ENCODE results near the gene KRTAP9-8. TPM values are rescaled to one million over a fixed set of nuclear protein-coding genes. Genes with fewer than 3 reads are reported as not detected.
"Not testable (repeated sequence)": the region's sequence is repeated elsewhere in the genome, so short reads cannot be mapped to it uniquely, and the experiment has no call there.

Gene KRTAP9-8
- total RNA-seq, 1 donor from 2014 or later, result not detected

- not testable (repeated sequence) for DNase-seq (ENCODE audit: extremely low read depth, low read depth, low spot score)
Measured at GRCh38 chr17:41255381-41256290, 17.8 kb downstream of the KRTAP9-8 start, which contains the start of gene KRTAP9-9. KRTAP9-9 (plus strand) TSS chr17:41255384.

DNA sequence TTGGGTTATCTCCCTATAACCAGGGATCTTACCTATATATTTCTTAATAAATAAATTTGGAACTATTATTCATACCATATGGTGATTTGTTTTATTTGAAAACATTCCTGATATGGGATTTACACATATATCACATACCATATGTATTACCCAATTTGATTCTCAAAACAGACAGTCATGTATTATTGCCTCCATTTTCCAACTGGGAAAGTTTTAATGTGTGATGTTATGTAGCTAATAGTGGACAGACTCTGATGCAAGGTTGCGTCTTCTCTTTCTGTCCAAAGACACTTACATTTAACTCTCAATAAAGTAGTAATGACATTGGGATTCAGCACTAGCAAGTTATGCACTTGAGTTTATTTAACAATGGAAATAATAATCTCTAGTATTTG, 18.5 kb downstream of the KRTAP9-8 start:
- DNase-seq (ENCODE audit: extremely low read depth, low read depth, low spot score), result no peak

DNA sequence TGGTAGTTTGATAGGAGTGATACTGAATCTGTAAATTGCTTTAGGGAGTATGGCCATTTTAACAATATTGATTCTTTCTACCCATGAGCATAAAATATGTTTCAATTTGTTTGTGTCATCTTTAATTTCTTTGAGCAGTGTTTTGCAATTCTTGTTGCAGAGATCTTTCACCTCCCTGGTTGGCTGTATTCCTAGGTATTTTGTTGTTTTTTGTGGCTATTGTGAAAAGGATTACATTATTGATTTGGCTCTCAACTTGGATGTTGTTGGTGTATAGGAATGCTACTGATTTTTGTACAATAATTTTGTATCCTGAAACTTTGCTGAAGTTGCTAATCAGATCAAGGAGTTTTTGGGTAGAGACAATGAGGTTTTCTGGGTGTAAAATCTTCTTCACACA, 20.6 kb downstream of the KRTAP9-8 start:
- DNase-seq (ENCODE audit: extremely low read depth, low read depth, low spot score), result no peak

DNA sequence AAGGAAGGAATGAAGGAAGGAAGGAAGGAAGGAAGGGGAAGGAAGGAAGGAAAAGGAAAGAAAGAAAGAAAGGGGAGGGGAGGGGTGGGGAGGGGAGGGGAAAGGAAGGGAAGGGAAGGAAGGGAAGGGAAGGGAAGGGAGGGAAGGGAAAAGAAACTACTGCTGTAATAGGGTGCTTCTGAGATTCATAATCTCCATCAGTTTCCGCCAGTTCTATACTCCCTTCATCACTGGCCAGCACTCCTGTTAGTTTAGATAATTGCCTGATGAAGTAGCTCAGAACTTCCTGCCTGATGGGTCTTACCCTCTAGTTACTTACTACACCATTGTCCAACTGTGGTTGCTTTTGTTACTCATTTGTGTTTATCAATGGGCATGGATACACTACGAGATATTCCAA, 25.4 kb downstream of the KRTAP9-8 start:
- no peak for DNase-seq (ENCODE audit: extremely low read depth, low read depth, low spot score)

GRCh38 chr17:41264599-41264998, 26.8 kb downstream of the KRTAP9-8 start:
- no peak for DNase-seq (ENCODE audit: extremely low read depth, low read depth, low spot score)

DNA sequence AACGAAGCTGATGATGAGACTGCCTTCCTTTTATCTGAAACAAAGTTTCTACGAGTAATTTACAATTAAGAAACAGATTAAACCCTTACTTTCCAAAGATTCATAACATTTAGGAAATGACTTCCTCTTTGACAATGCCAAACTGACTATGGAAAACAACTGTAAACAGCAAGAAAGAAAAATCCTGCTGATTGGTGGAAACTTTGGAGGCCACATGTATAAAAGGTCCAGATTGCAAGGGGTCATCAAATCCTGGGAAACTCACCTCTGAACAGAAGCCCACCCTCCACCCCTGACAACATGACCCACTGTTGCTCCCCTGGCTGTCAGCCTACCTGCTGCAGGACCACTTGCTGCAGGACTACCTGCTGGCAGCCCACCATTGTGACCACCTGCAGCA, 27.3 kb downstream of the KRTAP9-8 start, which contains the start of gene KRTAP9-6:
Gene KRTAP9-6, plus strand, starts transcription at position 301 of the 400 bp plus-strand sequence. Its CDS starts 0 bp downstream, at position 301.
- no peak for DNase-seq (ENCODE audit: extremely low read depth, low read depth, low spot score)

DNA sequence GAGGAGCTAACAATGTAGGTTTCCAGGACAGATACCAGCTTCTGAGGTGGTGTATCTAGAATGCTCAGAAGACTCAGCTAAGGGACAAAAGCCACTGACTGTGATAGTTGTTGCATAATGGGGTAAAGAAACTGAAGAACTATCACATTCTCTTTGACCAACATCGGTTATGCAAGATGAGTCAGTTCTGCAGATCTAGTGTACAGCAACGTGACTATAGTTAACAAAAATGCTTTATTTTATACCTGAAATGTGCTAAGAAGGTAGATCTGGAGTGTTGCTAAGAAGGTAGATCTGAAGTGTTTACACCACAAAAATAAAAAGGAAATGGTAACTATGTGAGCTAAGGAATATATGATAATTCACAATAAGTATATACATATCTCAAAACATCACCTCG, 29.9 kb downstream of the KRTAP9-8 start:
- no peak for DNase-seq (ENCODE audit: extremely low read depth, low read depth, low spot score)

DNA sequence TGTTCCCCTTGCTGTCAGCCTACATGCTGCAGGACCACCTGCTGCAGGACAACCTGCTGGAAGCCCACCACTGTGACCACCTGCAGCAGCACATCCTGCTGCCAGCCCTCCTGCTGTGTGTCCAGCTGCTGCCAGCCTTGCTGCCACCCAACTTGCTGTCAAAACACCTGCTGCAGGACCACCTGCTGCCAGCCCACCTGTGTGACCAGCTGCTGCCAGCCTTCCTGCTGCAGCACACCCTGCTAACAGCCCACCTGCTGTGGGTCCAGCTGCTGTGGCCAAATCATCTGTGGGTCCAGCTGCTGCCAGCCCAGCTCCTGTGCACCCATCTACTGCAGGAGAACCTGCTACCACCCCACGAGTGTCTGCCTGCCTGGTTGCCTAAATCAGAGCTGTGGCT, 33.5 kb downstream of the KRTAP9-8 start:
- not testable (repeated sequence) for DNase-seq (ENCODE audit: extremely low read depth, low read depth, low spot score)

GRCh38 chr17:41271858-41272257, 34.1 kb downstream of the KRTAP9-8 start:
- DNase-seq (ENCODE audit: extremely low read depth, low read depth, low spot score), result no peak

- DNase-seq (ENCODE audit: extremely low read depth, low read depth, low spot score), result not testable (repeated sequence)
Measured at GRCh38 chr17:41275648-41276190, 37.9 kb downstream of the KRTAP9-8 start, which contains the start of gene KRTAP9-7. KRTAP9-7 (plus strand) TSS chr17:41275698; CDS start chr17:41275698, 0 bp downstream.

- no peak for DNase-seq (ENCODE audit: extremely low read depth, low read depth, low spot score)
Measured at GRCh38 chr17:41278176-41278955, 40.6 kb downstream of the KRTAP9-8 start.

DNA sequence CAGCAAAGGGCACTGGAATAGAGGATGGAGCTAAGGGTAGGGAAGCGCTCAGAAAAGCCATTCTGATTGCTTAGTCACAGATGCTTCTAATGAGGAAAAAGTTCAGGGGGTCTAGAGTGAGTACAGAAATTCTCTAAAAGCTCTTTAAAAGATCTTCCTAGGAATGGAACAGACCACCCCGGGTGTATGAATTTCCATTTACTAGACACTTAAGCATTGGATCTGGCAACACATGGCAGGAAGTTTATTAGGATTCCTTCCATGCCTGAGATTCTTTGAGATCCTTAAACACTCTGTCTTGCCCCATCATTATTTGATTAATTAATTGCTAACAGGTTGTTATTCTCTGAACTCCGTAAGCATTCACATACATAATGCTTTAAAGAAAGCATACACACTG, 46.2 kb downstream of the KRTAP9-8 start:
- DNase-seq (ENCODE audit: extremely low read depth, low read depth, low spot score), result no peak

DNA sequence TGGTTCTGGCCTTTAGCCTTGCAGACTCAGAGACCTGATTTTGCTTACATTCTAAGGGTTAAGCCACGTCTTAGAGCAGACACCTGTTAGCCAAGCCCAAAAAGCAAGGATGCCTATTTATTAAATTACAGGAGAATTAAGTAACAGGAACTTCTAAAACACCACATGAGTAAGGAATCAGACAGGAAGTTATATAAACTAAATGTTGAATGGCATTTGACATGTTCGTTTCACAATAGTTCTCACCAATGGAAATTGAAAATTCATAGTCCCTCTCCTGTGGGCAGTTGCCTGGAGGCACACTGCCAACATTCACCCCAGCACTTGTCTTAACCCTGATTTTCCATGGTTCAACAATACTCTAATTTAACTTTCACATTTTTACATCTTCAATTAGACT, 46.7 kb downstream of the KRTAP9-8 start:
- DNase-seq (ENCODE audit: extremely low read depth, low read depth, low spot score), result no peak

DNA sequence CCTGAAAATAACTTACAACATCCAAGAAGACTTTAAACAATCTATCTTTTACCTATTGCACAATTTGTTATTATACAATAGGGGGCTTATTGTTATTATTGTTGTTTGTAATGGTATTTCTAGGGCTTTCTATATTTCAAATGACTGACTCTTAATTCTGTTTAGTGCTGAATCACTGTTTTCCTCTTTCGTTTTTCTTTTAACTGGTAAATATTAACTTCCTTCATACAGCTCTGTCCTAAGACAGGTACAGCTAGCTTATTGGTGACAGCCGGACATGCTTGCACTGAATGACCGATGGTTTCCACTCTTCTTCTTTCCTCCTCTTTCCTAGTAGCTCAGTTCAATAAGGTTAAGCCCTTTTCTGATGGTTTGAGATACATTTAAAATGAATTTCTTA, 49.3 kb downstream of the KRTAP9-8 start:
- DNase-seq (ENCODE audit: extremely low read depth, low read depth, low spot score), result no peak

Other genes with a start within 250 kb of the KRTAP9-8 start
- gene KRTAP3-3, start 243.8 kb upstream of the KRTAP9-8 start, total RNA-seq, result not detected in 2 replicates
- not detected in 2 replicates for gene KRTAP3-2, start 238.1 kb upstream of the KRTAP9-8 start, total RNA-seq
- not detected in 2 replicates for gene KRTAP3-1, start 228.9 kb upstream of the KRTAP9-8 start, total RNA-seq
- 0.29 and 0.82 TPM in 2 replicates for gene KRTAP1-5, start 210.8 kb upstream of the KRTAP9-8 start, total RNA-seq
- not detected in 2 replicates for gene KRTAP1-4, start 207.8 kb upstream of the KRTAP9-8 start, total RNA-seq
- not detected in 2 replicates for gene KRTAP1-3, start 203.1 kb upstream of the KRTAP9-8 start, total RNA-seq
- not detected in 2 replicates for gene KRTAP1-1, start 196.5 kb upstream of the KRTAP9-8 start, total RNA-seq
- not detected in 2 replicates for gene KRTAP2-1, start 190.7 kb upstream of the KRTAP9-8 start, total RNA-seq
- gene KRTAP2-2, start 182.8 kb upstream of the KRTAP9-8 start, total RNA-seq, result not detected in 2 replicates
- gene KRTAP2-3, start 177.9 kb upstream of the KRTAP9-8 start, total RNA-seq, result 1.8 and 5.4 TPM in 2 replicates
- not detected in 2 replicates for gene KRTAP2-4, start 172.1 kb upstream of the KRTAP9-8 start, total RNA-seq
- gene KRTAP4-7, start 153.8 kb upstream of the KRTAP9-8 start, total RNA-seq, result not detected in 2 replicates
- gene KRTAP4-8, start 139.9 kb upstream of the KRTAP9-8 start, total RNA-seq, result not detected in 2 replicates
- gene KRTAP4-16, start 135.8 kb upstream of the KRTAP9-8 start, total RNA-seq, result not detected in 2 replicates
- not detected in 2 replicates for gene KRTAP4-9, start 132.6 kb upstream of the KRTAP9-8 start, total RNA-seq
- not detected in 2 replicates for gene KRTAP4-11, start 119.6 kb upstream of the KRTAP9-8 start, total RNA-seq
- not detected in 2 replicates for gene KRTAP4-12, start 113.8 kb upstream of the KRTAP9-8 start, total RNA-seq
- not detected in 2 replicates for gene KRTAP4-6, start 97.5 kb upstream of the KRTAP9-8 start, total RNA-seq
- not detected in 2 replicates for gene KRTAP4-5, start 88.2 kb upstream of the KRTAP9-8 start, total RNA-seq
- not detected in 2 replicates for gene KRTAP4-4, start 77.3 kb upstream of the KRTAP9-8 start, total RNA-seq
- gene KRTAP4-3, start 69.8 kb upstream of the KRTAP9-8 start, total RNA-seq, result not detected in 2 replicates
- not detected in 2 replicates for gene KRTAP4-2, start 59.8 kb upstream of the KRTAP9-8 start, total RNA-seq
- gene KRTAP4-1, start 53.1 kb upstream of the KRTAP9-8 start, total RNA-seq, result not detected in 2 replicates
- gene KRTAP9-1, start 48.1 kb upstream of the KRTAP9-8 start, total RNA-seq, result not detected in 2 replicates
- gene KRTAP9-2, start 11.4 kb upstream of the KRTAP9-8 start, total RNA-seq, result not detected in 2 replicates
- gene KRTAP9-3, start 5.5 kb upstream of the KRTAP9-8 start, total RNA-seq, result not detected in 2 replicates
- gene KRTAP9-4, start 11.7 kb downstream of the KRTAP9-8 start, total RNA-seq, result not detected in 2 replicates
- gene KRTAP9-9, start 17.4 kb downstream of the KRTAP9-8 start, total RNA-seq, result not detected in 2 replicates
- gene KRTAP9-6, start 27.4 kb downstream of the KRTAP9-8 start, total RNA-seq, result not detected in 2 replicates
- not detected in 2 replicates for gene KRTAP9-7, start 37.7 kb downstream of the KRTAP9-8 start, total RNA-seq
- gene KRTAP29-1, start 64.9 kb downstream of the KRTAP9-8 start, total RNA-seq, result not detected in 2 replicates
- not detected in 2 replicates for gene KRTAP16-1, start 71.3 kb downstream of the KRTAP9-8 start, total RNA-seq
- not detected in 2 replicates for gene KRTAP17-1, start 77.7 kb downstream of the KRTAP9-8 start, total RNA-seq
- gene KRT33A, start 112.8 kb downstream of the KRTAP9-8 start, total RNA-seq, result not detected in 2 replicates
- gene KRT33B, start 131.8 kb downstream of the KRTAP9-8 start, total RNA-seq, result not detected in 2 replicates
- gene KRT34, start 144.3 kb downstream of the KRTAP9-8 start, total RNA-seq, result 0.35 TPM in 1 of 2 replicates, not detected in the other
- gene KRT31, start 159.6 kb downstream of the KRTAP9-8 start, total RNA-seq, result not detected in 2 replicates
- gene KRT37, start 186.6 kb downstream of the KRTAP9-8 start, total RNA-seq, result not detected in 2 replicates
- not detected in 2 replicates for gene KRT38, start 203.0 kb downstream of the KRTAP9-8 start, total RNA-seq
- gene KRT32, start 229.4 kb downstream of the KRTAP9-8 start, total RNA-seq, result not detected in 2 replicates
- not detected in 2 replicates for gene KRT35, start 243.2 kb downstream of the KRTAP9-8 start, total RNA-seq

Data from glomerular endothelial cell (primary cell).